GM06990 (cell line): ENCODE measurements around the gene PCCA.
A peak's percentile ranks its signal among the peaks of the same experiment; 100 is the strongest.

ENCODE experiments used
- DNase-seq: peaks from one replicate; pipeline ENCODE4 v3.0.0-alpha.2; 2011; ENCODE audit not compliant: insufficient read length; ENCODE audit errors: extremely low read depth
- H3K27me3 ChIP-seq: replicated peaks from 2 replicates; pipeline ENCODE4 v1.6.0; 2011; ENCODE audit warnings: low read length; ENCODE audit not compliant: control insufficient read depth, insufficient read depth
- H3K36me3 ChIP-seq: 2 replicates; pipeline ENCODE4 v1.5.1; 2011; ENCODE audit warnings: low read length; ENCODE audit not compliant: control insufficient read depth, insufficient read depth
- H3K4me3 ChIP-seq: replicated peaks from 2 replicates; pipeline ENCODE4 v1.5.1; 2011; ENCODE audit warnings: low read depth, mild to moderate bottlenecking, control low read depth, low read length
- TF ChIP-seq, protein P1 (sequence below): IDR thresholded peaks from 2 replicates; pipeline ENCODE4 v1.5.1; 2011; ENCODE audit warnings: low read length, control low read depth, mild to moderate bottlenecking, inconsistent platforms; ENCODE audit not compliant: insufficient read depth, poor library complexity, severe bottlenecking

The PCCA gene

DNA sequence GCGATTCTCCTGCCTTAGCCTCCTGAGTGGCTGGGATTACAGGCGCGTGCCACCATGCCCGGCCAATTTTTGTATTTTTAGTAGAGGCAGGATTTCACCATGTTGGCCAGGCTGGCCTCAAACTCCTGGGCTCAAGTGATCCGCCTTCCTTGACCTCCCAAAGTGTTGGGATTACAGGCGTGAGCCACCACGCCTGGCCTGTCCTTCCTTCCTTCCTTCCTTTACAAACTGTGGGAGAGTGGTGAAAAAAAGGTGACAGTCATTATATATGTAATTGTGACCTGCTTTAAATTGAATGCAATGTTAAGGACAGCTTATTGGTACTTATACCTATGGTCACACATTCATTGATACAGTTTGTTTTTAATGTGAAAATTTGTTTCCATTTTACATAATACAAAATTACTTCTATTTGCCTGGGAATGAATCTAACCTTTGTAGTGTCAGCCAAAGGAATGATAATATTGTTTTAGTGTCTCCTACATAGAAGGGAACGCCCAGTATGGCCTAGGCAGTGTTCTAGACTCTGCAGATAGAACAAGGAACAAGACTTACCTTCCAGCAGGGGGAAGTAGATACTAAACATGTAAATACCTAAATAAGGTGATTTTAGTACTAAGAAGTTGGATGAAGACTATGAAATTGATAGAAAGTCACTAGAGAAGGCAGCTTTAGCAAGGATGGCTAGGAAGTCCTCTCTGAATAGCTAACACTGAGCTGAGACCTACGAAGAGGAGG, 353.4 kb downstream of the PCCA start:
- DNase-seq, result no peak
- Histone ChIP-seq H3K36me3 (no peaks in the 10 kb centered on the region), H3K27me3 (no peaks in the 10 kb centered on the region), H3K4me3 (no peak overlapping the region)
- TF ChIP-seq, protein P1, sequence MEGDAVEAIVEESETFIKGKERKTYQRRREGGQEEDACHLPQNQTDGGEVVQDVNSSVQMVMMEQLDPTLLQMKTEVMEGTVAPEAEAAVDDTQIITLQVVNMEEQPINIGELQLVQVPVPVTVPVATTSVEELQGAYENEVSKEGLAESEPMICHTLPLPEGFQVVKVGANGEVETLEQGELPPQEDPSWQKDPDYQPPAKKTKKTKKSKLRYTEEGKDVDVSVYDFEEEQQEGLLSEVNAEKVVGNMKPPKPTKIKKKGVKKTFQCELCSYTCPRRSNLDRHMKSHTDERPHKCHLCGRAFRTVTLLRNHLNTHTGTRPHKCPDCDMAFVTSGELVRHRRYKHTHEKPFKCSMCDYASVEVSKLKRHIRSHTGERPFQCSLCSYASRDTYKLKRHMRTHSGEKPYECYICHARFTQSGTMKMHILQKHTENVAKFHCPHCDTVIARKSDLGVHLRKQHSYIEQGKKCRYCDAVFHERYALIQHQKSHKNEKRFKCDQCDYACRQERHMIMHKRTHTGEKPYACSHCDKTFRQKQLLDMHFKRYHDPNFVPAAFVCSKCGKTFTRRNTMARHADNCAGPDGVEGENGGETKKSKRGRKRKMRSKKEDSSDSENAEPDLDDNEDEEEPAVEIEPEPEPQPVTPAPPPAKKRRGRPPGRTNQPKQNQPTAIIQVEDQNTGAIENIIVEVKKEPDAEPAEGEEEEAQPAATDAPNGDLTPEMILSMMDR, result peak; percentile 5

DNA sequence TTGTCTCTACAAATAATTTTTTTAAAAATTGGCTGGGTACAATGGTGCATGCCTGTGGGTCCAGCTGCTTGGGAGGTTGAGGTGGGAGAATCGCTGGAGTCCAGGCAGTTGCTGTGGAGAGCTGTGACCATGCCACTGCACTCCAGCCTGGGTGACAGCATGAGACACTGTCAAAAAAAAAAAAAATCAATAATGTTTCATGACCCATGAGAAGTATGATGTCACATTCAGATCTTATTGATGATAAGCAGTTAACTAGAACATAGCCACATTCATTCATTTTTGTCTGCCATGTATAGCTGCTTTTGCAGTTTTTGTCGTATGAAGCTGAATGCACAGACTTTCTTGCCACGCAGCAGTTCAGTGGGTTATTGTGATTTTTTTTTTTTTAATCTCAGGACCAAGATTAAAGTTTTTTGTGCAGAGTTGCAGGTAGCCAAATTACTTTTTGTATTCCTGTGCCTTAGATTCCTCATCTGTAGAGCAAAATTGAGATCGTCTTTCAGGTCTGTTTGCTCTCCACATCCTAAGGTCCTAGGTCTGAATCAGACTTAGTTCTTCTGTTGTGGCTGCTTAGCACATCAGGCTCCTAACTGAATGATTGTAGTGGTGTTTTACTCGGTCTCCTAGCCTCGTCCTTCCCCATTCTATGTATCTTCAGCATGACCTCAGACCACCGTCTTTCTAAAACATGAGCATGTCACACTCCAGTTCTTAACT, 354.5 kb downstream of the PCCA start:
- TF ChIP-seq, protein P1, result no peak
- H3K27me3 ChIP-seq, result no peaks in the 10 kb centered on the region
- H3K36me3 ChIP-seq, result no peaks in the 10 kb centered on the region
- no peak for DNase-seq
- H3K4me3 ChIP-seq, result no peak overlapping the region

DNA sequence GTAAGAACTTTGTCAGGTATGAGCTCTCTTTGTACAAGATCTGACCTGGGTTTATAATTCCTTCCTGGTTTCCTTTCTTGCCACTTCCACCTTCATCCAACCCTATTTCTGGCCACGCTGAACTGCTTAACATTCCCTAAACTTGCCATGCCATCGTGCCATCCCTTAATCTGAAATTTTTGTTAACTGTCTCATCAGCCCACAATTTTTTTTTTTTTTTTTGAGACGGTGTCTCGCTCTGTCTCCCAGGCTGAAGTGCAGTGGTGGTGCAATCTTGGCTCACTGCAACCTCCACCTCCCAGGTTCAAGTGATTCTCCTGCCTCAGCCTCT, 355.1 kb downstream of the PCCA start:
- no peak overlapping the region for H3K4me3 ChIP-seq
- TF ChIP-seq, protein P1, result no peak
- no peaks in the 10 kb centered on the region for H3K36me3 ChIP-seq
- no peak for DNase-seq
- no peaks in the 10 kb centered on the region for H3K27me3 ChIP-seq

DNA sequence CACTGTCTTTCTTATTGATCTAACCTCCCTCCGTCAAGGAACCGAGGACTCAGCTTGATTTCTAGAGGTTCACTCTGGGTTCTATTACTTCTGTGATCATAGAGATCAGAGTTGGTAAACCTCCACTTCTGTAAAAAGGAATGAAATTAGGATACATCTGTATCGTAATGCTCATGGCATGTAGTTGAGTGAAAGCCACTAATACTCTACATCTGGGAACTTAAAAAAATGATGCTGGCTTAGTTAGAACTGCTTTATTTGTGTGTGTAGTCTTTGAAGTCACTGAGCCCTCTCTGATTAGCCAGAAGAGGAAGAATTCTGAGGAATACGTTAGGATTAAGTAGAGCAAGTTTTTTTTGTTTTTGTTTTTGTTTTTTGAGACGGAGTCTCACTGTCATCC, 358.9 kb downstream of the PCCA start:
- no peaks in the 10 kb centered on the region for H3K27me3 ChIP-seq
- TF ChIP-seq, protein P1, result no peak
- no peak for DNase-seq
- no peak overlapping the region for H3K4me3 ChIP-seq
- H3K36me3 ChIP-seq, result no peaks in the 10 kb centered on the region

DNA sequence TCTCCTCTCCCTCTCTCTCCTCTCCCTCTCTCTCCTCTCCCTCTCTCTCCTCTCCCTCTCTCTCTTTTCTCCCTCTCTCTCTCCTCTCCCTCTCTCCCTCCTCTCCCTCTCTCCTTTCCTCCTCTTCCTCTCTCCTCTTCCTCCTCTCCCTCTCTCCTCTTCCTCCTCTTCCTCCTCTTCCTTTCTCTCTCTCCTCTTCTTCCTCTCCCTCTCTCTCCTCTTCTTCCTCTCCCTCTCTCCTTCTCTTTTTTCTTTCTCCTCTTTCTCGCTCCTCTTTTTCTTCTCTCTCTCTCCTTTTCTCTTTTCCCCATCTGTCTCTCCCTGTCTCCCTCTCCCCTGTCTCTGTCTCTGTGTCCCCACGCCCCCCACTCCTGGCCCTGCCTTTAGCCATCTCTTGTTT, 363.0 kb downstream of the PCCA start:
- Histone ChIP-seq H3K36me3 (no peaks in the 10 kb centered on the region), H3K27me3 (no peaks in the 10 kb centered on the region), H3K4me3 (no peak overlapping the region)
- TF ChIP-seq, protein P1, result no peak
- no peak for DNase-seq

DNA sequence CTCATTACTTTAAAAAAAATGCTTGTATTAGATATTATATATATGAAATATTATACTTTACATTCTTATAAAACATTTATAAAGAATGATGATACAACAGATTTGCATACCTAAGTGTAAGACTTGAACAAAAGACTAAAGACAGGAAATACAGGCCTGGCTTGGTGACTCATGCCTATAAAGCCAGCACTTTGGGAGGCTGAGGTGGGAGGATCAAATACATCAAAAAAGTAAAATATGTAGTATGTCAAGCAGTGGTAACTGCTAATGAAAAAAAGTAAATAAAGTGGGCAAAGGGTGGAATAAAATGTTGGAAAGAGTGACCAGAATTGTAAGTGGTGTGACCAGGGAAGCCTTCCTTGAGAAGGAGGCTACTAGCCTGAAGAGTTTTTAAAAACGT, 366.0 kb downstream of the PCCA start:
- Histone ChIP-seq H3K27me3 (no peaks in the 10 kb centered on the region), H3K4me3 (no peak overlapping the region), H3K36me3 (no peaks in the 10 kb centered on the region)
- no peak for DNase-seq
- TF ChIP-seq, protein P1, result no peak
